Erythroblast (primary cell): ENCODE data around the gene PRKCI.
"Not testable (repeated sequence)": the region's sequence is repeated elsewhere in the genome, so short reads cannot be mapped to it uniquely, and the experiment has no call there.

Experiments
- DNase-seq, 2 experiments: peaks; one replicate each; lab custom pipeline; 2025; lab: John Stamatoyannopoulos, UW
- GATA1 ChIP-seq: IDR thresholded peaks from 2 replicates; pipeline ENCODE4 v1.6.1; 2011; ENCODE audit warnings: low read depth, mild to moderate bottlenecking, control low read depth, low read length, moderate library complexity
- POLR2A ChIP-seq: IDR thresholded peaks from 2 replicates; pipeline ENCODE4 v1.6.1; 2011; ENCODE audit warnings: mild to moderate bottlenecking, low read length

PRKCI gene

DNA sequence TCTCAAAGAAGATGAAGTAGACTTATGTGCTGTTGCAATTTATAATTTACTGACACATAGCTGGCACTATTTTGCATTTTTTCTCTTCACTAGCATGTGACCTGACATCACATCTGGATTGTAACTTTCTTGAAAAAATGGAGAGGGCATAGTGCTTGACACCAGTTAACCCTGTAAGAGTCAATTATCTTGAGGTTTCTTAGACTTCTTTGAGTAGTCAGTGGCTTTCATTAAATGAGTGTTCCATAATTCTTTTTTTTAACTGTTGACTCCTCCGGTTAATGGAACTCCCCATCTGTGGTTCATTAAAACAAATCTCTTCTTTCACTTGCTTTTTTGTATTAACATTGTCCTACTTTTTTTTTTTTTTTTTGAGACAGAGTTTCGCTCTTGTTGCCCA, 16.9 kb upstream of the PRKCI start:
- no peak for TF ChIP-seq GATA1
- DNase-seq = no peak

DNA sequence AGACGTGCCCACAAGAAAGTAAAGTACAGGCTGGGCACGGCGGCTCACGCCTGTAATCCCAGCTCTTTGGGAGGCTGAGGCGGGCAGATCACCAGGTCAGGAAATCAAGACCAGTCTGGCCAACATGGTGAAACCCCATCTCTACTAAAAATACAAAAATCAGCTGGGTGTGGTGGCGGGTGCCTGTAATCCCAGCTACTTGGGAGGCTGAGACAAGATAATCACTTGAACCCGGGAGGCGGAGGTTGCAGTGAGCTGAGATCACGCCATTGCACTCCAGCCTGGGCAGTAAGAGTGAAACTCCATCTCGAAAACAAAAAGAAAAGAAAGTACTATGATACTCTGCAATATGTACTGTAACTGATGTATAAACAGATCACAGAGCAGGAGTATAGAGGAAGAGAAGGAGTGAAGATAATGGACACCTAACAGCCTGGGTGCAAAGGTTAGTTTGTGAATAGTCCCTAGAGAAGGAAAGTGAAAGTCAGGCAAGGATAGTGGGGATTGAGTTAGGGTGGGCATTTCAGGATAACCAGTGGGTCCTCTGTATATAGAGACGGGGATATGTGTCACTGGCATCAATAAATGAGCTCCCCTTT, 16.0 kb upstream of the PRKCI start:
- not testable (repeated sequence) for DNase-seq

DNA sequence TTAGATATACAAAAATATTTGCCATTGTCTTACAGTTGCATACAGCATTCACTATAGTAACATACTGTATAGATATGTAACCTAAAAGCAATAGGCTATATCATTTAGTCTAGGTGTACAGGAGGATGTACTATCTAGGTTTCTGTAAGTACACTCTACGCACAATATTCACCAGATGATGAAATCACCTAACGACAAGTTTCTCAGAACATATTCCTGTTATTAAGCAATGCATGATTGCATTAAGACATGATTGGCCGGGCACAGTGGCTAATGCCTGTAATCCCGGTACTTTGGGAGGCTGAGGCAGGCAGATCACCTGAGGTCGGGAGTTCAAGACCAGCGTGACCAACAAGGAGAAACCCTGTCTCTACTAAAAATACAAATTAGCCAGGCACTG, 14.5 kb upstream of the PRKCI start:
- TF ChIP-seq POLR2A (no peak), GATA1 (no peak)
- no peak for DNase-seq

DNA sequence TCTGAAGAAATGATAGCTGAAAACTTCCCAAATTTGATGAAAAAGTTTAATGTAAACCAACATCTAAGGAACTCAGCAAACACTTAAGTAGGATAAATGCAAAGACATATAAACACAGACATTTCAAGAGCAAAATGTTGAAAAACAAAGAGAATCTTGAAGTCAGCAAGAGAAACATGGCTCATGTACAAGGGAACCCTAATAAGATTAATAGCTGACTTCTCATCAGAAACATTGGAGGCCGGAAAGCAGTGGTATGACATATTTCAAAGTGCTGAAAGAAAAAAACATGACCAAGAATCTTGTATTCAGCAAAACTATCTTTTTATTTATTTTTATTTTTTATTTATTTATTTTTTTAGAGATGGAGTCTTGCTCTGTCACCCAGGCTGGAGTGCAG, 10.6 kb upstream of the PRKCI start:
- no peak for TF ChIP-seq GATA1
- TF ChIP-seq POLR2A = no peak
- no peak for DNase-seq

DNA sequence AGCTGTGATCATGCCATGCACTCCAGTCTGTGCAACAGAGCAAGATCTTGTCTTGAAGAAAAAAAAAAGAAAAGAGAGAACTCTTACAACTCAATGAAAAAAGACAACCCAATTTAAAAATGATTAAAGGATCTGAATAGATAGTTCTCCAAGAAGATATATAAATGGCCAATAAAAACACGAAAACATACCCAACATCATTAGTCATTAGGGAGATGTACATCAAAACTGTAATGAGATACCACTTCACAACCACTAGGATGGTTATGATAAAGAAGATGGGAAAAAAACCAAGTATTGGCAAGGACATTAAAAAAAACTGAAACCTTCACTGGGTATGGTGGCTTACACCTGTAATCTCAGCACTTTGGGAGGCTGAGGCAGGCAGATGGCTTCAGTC, 2.4 kb upstream of the PRKCI start:
- DNase-seq = no peak
- no peak for TF ChIP-seq GATA1
- TF ChIP-seq POLR2A = no peak

DNA sequence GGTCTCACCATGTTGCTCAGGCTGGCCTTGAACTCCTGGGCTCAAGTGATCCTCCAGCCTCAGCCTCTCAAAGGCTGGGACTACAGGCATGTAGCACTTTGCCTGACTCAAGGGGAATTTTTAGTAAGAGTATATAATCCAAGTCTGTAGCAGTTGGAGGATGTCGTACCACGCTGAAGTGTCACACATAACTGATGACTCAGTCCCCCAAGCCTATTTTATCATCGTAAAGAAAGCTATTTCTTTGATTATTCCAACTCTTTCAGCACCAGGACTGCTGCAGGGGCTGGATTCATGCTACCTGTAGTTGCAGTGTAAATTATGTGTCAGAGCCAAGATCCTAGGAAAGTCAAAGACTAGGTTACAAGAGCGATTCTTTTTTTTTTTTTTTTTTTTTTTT, 1.4 kb upstream of the PRKCI start:
- DNase-seq = no peak
- TF ChIP-seq GATA1 = no peak
- TF ChIP-seq POLR2A = no peak

DNA sequence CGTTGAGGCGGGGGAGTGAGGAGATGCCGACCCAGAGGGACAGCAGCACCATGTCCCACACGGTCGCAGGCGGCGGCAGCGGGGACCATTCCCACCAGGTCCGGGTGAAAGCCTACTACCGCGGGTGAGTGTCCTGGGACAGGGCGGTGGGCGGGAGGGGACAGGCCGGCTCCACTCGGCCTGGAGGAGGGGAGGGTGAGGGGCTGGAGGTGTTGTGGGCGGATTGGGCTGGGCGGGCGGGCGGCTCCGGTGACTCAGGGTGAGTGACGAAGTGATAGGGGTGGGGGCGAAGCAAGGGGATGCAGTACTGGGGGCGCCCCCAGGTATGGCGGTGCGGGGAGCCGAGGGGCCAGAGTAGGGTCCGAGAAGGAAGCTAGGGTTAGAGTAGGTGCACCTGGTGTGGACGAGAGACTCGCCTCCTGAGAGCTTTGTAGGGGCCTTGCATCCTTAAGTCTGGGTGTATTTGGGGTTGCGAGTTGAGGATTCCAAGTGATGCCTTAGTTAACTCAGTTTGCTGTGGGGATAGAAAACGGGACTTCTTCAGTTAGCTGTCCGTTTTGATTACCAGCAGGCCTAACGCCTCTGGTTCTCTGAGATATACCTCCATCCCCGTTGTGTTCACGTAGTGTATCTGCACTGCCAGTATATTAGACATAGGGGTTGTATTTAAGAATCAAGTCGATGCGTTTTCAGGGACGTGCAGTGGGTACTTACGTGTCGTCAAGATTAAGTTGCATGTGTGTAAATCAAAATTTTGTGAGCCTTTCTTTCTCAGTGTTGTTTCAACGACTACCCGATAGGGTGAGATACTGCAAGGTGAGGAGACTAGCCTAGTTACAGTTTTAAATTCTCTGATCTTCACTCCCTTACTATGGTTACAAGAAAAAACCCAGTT, 670 bp downstream of the PRKCI start:
- DNase-seq = peak; percentile 68 to 74
- TF ChIP-seq GATA1 (no peak), POLR2A (no peak)

DNA sequence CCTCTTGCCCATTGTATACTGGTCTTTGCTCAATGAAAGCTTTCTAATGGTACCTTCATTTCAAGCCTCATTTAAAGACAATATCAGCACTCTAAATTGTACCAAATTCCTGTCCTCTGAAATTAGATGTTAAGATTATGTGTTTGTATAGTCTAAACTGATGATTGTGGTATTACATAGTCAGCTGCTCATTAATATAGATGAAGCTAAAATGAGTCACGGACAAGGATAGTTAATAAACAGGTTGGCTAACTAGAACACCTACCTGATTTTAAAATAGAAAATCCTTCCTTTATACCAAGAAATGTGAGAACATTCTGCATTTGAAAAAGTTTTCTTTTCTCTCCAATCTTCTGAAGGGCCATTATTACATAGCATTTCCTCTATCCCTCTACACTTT, 2.9 kb downstream of the PRKCI start:
- TF ChIP-seq GATA1 (no peak), POLR2A (no peak)
- DNase-seq = no peak

DNA sequence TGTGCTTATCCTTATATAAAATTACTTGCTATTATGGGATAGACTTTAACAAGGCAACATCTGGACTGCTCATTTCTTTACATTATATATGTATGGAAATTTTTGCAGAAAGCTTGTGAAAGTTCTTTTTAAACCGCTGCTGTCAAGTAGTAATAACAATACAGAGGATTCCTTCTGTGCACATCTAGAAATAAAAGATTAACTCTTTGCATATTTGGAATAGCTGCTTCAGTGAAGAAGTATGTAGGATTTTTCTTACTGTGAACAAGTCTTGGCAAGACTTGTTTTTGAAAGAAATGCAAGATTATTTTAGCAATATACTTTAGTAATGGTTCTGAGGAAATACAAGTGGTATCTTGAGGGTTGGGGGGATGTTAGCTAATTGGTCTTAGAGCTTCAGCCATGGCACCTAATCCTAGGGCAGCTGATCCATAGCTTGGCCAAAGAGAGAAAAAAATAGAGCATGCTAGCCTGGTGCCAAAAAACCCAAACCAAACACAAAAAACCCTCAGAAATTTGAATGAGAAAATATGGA, 4.3 kb downstream of the PRKCI start:
- no peak for DNase-seq
- TF ChIP-seq GATA1 = no peak
- no peak for TF ChIP-seq POLR2A

DNA sequence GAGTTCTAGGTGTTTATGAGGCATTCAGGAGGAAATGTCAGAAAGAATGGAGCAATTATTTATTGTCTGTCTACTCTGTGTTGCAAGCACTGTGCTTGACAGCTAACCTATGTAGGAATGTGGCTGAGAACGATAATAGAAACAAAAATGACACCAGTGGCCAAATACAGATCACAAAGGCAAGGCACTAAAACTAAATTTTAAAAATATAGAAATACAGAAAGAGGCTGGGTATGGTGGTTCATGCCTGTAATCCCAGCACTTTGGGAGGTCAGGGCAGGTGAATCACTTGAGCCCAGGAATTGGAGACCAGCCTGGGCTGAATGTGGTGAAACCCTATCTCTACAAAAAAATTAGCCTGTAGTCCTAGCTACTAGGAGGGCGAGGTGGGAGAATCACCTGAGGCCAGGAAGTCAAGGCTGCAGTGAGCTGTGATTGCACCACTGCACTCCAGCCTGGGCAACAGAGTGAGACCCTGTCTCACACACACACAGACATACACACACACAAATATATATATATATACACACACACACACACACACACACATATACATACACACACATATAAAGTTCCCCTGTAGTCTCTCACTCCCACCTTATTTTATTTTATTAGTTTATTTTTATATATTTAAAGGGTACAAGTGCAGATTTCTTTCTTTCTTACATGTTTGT, 6.0 kb downstream of the PRKCI start:
- TF ChIP-seq POLR2A (no peak), GATA1 (no peak)
- DNase-seq = no peak

DNA sequence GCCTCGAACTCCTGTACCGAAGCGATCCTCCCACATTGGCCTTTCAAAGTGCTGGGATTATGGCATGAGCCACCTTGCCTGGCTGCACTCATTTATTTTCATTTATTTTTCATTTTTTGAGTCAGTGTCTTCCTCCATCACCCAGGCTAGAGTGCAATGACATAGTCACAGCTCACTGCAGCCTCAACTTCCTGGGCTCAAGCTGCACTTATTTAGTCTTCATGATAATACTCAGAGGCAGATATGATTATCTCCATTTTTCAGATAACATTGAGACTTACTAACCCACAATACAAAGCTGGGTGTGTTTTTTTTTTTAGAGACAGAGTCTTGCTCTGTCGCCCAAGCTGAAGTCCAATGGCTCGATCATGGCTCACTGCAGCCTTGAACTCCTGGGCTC, 10.0 kb downstream of the PRKCI start:
- peak; percentile 27 to 46 for DNase-seq
- no peak for TF ChIP-seq GATA1
- no peak for TF ChIP-seq POLR2A

DNA sequence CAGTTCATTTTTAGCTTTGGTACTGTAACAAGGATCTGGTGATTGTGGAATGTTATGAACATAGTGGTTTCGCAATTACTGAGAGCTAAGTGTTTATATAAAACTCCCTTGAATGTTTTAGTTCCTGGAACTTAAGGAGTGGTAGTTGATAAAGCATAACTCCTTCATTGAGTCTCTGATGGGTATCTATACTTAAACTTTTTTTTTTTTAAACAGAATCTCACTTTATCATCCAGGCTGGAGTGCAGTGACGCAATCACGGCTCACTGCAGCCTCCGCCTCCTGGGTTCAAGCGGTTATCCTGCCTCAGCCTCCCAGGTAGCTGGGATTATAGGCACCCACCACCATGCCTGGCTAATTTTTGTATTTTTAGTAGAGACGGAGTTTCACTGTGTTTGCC, 11.3 kb downstream of the PRKCI start:
- TF ChIP-seq GATA1 = no peak
- no peak for TF ChIP-seq POLR2A
- peak; percentile 18 to 31 for DNase-seq

DNA sequence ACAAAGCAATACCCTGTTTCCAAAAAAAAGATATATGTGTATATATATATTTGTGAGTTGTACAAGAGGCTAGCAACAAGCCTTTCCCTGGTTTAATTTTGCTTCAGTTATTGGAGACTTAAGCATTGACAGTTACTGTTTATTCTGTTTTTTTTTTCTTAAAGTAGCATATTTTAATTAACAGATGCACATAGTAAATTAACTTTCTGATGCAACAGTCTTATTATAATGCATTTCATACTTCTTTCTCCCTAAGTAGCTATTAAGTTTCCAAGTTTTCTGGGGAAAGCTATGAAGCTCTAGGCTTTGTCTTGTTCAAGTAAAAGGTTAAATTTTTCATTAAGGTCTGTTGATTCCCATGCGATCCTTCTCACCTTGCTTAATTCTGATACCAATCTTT, 17.9 kb downstream of the PRKCI start:
- DNase-seq = no peak
- TF ChIP-seq POLR2A (no peak), GATA1 (no peak)

DNA sequence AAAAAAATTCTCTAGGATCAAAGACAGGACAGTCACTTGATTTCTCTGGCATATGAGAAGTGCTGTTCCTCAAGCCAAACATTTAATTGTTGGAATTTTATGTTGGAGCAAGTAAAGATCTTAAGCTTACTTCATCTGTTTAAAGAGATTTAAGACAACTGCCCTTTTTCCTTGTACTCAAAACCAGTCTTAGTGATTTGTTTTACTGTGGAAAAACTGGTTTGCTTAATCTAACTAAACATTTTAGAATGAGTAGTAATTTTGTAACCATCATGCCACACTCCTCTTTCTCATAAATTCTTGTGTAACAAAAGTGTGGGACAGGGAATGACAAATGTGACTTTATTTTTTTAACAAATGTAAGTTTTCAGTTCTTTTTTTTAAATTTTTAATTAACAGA, 18.4 kb downstream of the PRKCI start:
- DNase-seq = no peak
- TF ChIP-seq POLR2A (no peak), GATA1 (no peak)
